Kidney (tissue), 14 donors: ENCODE data around the gene TNIP1. TPM values are rescaled to one million over a fixed set of nuclear protein-coding genes. Genes with fewer than 3 reads are reported as not detected.

Experiments
- DNase-seq, 5 donors: peaks; one replicate each; pipeline ENCODE4 v3.0.0-alpha.2; 2013 to 2020
- FAIRE-seq: peaks from 2 replicates; lab custom pipeline; 2012; peaks lifted over from hg19 to GRCh38; lab: Jason Lieb, UNC
- H3K27ac ChIP-seq, 2 donors: one replicate each; pipeline ENCODE4 v1.7.0; 2013; ENCODE audit warnings: low read depth in 2 of 2, low read length in 2 of 2, inconsistent platforms in 1 of 2
- H3K27me3 ChIP-seq: one replicate; pipeline ENCODE4 v1.7.1; 2013; ENCODE audit warnings: low read length, inconsistent platforms; ENCODE audit not compliant: control insufficient read depth, insufficient read depth
- H3K36me3 ChIP-seq, 3 donors: one replicate each; pipeline versions ENCODE4 v1.7.0 to v1.7.1; 2013; ENCODE audit warnings: low read length in 3 of 3, control low read depth in 1 of 3, inconsistent platforms in 1 of 3; ENCODE audit not compliant: insufficient read depth in 3 of 3, control insufficient read depth in 2 of 3
- H3K4me1 ChIP-seq, 3 donors: one replicate each; pipeline versions ENCODE4 v1.7.0 to v1.7.1; 2013; ENCODE audit warnings: low read length in 3 of 3, inconsistent platforms in 1 of 3, low read depth in 1 of 3; ENCODE audit not compliant: control insufficient read depth in 2 of 3, insufficient read depth in 2 of 3
- H3K4me3 ChIP-seq, 3 donors: one replicate each; pipeline versions ENCODE4 v1.7.0 to v1.8.1; 2013; ENCODE audit warnings: low read length in 3 of 3, control low read depth in 1 of 3, inconsistent platforms in 1 of 3
- H3K9ac ChIP-seq, 3 donors: one replicate each; pipeline versions ENCODE4 v1.7.0 to v1.7.1; 2013; ENCODE audit warnings: low read length in 3 of 3, control low read depth in 1 of 3, inconsistent platforms in 1 of 3
- H3K9me3 ChIP-seq, 3 donors: one replicate each; pipeline versions ENCODE4 v1.7.0 to v1.7.1; 2013; ENCODE audit warnings: low read length in 3 of 3, control low read depth in 1 of 3, inconsistent platforms in 1 of 3; ENCODE audit not compliant: control insufficient read depth in 2 of 3, insufficient read depth in 1 of 3
- CTCF ChIP-seq: IDR thresholded peaks from 3 replicates; pipeline ENCODE4 v1.5.1; 2012; ENCODE audit warnings: mild to moderate bottlenecking, moderate library complexity, borderline replicate concordance; ENCODE audit not compliant: insufficient read depth; ENCODE audit errors: extremely low read depth
- intact Hi-C: fragments of 100-400 bp; cut with DNase I; formaldehyde crosslinking; loops from one replicate; pipeline ENCODE4 v1.11.1; 2022
- polyA plus RNA-seq: library from polyadenylated mRNA; stranded (reverse); fragments of 350-450 nt; fragmentation: Illumina TruSeq; extraction: RNeasy Lipid Tissue Mini Kit (QIAGEN cat#74804); gene quantifications from one replicate; pipeline ENCODE4 v1.2.3, GENCODE V29; 2014; ENCODE audit warnings: low read depth, low replicate concordance; ENCODE audit not compliant: insufficient read depth
- total RNA-seq: library from RNA; stranded (reverse); fragmentation: NEBNext Ultra II Directional; extraction: Animal tissue kit (Norgen Biotek cat#: 25700); gene quantifications from one replicate; pipeline ENCODE4 v1.2.1, GENCODE V29; 2021
- donor health status: control.
- donor health status: control.
- donor health status: control.
- donor health status: control.
- donor health status: control.
- donor health status: DM: yes; HTN: yes; CAD: no.
- donor health status: Normal renal cell carcinoma (clear cell type).

Gene TNIP1
- total and polyA plus RNA-seq, 2 donors from 2014 or later = 109 to 132 TPM

- DNase-seq (no peak), FAIRE-seq (no peak)
- Histone ChIP-seq H3K4me1 (peaks cover 0 to 25% (median 9%) of the 10 kb centered on the region in 3 donors), H3K27ac (no peak overlapping the region), H3K27me3 (no peaks in the 10 kb centered on the region), H3K4me3 (no peak overlapping the region), H3K9me3 (no peaks in the 10 kb centered on the region), H3K9ac (no peak overlapping the region), H3K36me3 (no peaks in the 10 kb centered on the region)
- no peak for TF ChIP-seq CTCF
- intact Hi-C loops = no loop called here
These were observed 6.7 kb upstream of the TNIP1 start for GRCh38 chr5:151087486-151087885.

- Histone ChIP-seq H3K36me3 (no peaks in the 10 kb centered on the region), H3K27me3 (no peaks in the 10 kb centered on the region), H3K4me3 (no peak overlapping the region), H3K9ac (no peak overlapping the region), H3K9me3 (no peaks in the 10 kb centered on the region), H3K4me1 (peaks cover 0 to 29% (median 11%) of the 10 kb centered on the region in 3 donors), H3K27ac (no peak overlapping the region)
- TF ChIP-seq CTCF = no peak
- FAIRE-seq (no peak), DNase-seq (no peak)
- intact Hi-C loops = no loop called here
These were observed 6.1 kb upstream of the TNIP1 start for GRCh38 chr5:151086905-151087360.

- peak overlapping the region; percentile 61 to 73 for H3K27ac ChIP-seq
- no peaks in the 10 kb centered on the region for H3K36me3 ChIP-seq
- DNase-seq (no peak), FAIRE-seq (no peak)
- H3K27me3 ChIP-seq = no peaks in the 10 kb centered on the region
- intact Hi-C loops = no loop called here
- no peak for TF ChIP-seq CTCF
- H3K4me1 ChIP-seq = peaks cover 0 to 29% (median 13%) of the 10 kb centered on the region in 3 donors
- no peaks in the 10 kb centered on the region for H3K9me3 ChIP-seq
- no peak overlapping the region for H3K4me3 ChIP-seq
- H3K9ac ChIP-seq = no peak overlapping the region
These were observed 5.5 kb upstream of the TNIP1 start for GRCh38 chr5:151086192-151086869.
